Stimulated activated CD4-positive, alpha-beta T cell treated with anti-CD3 and anti-CD28 coated beads, Interleukin-15, amount 100 ng/mL, for 1 hour (primary cell): ENCODE results near the gene GNPAT.

Experiments
- DNase-seq, 2 donors: peaks; one replicate each; pipeline ENCODE4 v3.0.0-alpha.2; 2020; ENCODE audit warnings: low read depth in 1 of 2, low spot score in 1 of 2

Gene GNPAT

DNA sequence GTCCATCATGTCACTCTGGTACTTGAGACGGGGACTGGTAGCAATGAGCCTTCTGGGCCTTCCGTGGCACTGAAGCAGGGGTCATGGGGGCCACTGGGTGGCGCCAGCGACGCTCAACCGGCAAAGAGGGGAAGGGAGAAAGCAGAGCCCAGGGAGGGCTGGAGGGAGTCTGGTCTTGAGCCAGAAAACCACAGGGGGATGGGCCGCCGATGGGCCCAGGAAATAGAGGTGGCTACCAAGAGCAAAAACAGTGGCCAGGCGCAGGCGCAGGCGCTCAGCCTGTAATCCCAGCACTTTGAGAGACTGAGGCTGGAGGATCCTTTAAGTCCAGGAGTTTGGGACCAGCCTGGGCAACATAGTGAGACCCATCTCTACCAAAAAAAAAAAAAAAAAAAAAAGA, 74.9 kb downstream of the GNPAT start:
- DNase-seq: peak in 1 of 2 donors; percentile 29

DNA sequence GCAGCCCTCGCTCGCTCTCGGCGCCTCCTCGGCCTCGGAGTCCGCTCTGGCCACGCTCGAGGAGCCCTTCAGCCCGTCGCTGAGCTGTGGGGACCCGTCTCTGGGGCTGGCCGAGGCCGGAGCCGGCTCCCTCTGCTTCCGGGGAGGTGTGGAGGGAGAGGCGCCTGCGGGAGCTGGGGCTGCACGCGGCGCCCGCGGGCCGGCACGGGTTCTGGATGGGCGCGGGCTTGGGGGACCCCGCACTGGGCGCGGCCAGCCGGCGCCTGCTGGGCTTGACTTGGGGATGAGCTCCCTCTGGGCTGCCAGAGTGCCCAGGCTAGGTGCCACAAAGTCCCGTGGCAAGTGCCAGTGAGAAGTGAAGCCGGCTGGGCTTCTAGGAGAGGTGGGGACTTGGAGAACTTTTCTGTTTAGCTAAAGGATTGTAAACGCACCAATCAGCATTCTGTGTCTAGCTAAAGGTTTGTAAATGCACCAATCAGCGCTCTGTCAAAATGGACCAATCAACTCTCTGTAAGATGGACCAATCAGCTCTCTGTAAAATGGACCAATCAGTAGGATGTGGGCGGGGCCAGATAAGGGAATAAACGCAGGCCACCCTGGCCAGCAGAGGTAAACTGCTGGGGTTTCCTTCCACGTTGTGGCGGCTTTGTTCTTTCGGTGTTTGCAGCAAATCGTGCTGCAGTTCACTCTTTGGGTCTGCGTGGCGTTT, 76.4 kb downstream of the GNPAT start:
- DNase-seq: no peak

GRCh38 chr1:231318015-231318355, 77.0 kb downstream of the GNPAT start:
- DNase-seq: no peak

- no peak for DNase-seq
These were observed 77.6 kb downstream of the GNPAT start for GRCh38 chr1:231318568-231318967.

DNA sequence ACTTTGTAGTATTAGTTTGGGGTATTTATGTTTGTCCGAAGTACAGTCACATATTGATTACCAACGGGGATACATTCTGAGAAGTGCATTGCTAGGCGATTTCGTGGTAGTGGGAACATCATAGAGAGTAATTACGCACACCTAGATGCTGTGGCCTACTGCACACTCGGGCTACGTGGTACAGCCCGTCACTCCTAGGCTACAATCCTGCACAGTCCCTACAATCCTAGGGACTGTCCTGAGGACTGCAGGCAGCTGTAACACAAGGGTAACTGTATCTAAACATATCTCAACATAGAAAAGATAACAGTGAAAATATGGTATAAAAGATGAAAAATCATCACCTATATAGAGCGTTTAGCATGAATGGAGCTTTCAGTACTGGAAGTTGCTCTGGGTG, 78.1 kb downstream of the GNPAT start:
- no peak for DNase-seq

DNA sequence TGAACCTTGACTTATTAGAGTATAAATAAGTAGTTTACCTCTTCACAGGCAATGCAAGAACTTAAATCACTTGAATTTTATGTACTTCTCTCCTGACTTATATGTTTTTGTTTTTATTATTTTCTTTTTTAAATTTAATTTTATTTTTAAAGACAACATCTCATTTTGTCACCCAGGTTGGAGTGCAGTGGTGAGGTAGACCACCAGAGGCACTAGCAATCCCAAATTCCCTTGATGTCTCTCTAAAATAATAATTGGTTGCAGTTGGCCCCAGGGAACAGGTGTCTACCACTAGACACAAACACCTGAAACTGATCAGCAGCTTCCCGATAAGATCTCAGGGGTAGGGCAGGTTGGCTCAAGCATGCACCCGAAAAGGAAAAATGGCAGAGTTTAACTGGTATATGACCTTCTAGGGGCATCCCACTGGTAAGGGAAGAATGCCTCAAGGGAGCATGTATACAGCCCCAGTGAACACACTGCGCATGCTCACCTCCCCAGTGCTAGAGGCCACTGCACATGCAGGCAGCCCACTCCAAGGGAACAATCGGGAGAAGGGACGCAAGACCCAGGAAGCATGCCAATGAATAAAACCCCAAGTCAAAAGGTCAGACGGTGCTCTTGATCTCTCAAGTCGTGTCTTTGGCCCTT, 82.0 kb downstream of the GNPAT start:
- no peak for DNase-seq

- no peak for DNase-seq
These were observed 83.6 kb downstream of the GNPAT start for GRCh38 chr1:231324660-231325059.

DNA sequence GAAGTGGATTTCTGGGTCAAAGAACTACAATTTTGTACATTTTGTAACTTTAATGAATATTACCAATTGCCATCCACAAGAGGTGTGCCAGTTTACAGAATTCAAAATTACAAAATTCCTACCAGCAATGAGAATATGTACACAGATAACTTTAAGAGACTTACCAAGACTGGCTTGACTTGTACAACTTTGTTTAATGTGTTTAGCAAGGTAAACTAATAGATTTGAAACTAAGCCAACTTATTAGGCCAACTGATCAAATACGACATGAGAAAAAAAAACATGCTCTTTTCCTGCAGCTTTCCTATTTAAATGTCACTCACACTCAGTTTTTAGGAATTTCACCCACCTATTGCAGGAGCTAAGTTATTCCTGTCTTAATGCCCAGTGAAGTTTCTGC, 85.2 kb downstream of the GNPAT start:
- DNase-seq: no peak
